ENCODE data around the gene OMD. TPM values are rescaled to one million over a fixed set of nuclear protein-coding genes. Genes with fewer than 3 reads are reported as not detected.
"Not testable (repeated sequence)": the region's sequence is repeated elsewhere in the genome, so short reads cannot be mapped to it uniquely, and the experiment has no call there.

The OMD gene
- total RNA-seq, 2 experiments from 2014 or later = not detected

- H3K79me2 ChIP-seq (ENCODE audit: insufficient read depth, low read depth, low read length) = no peaks in the 10 kb centered on the region
- ChIA-PET CTCF (ENCODE audit: unreplicated experiment) (no interaction called here), POLR2A (no interaction called here)
- no peak for DNase-seq (ENCODE audit: low spot score)
- no peak overlapping the region for H3K4me3 ChIP-seq (ENCODE audit: low read depth, low read length, poor library complexity, severe bottlenecking)
- intact Hi-C loops (cut with micrococcal nuclease; ENCODE audit: unreplicated experiment) = no loop called here
- no peaks in the 10 kb centered on the region for H3K4me1 ChIP-seq (ENCODE audit: insufficient read depth, low read length, poor library complexity, severe bottlenecking)
- no peaks in the 10 kb centered on the region for H3K36me3 ChIP-seq (ENCODE audit: insufficient read depth, low read length)
- no TSS peak for BruUV-seq (replicated peaks)
- no peak overlapping the region for H3K4me2 ChIP-seq (ENCODE audit: low read length)
- no peak for TF ChIP-seq EZH2phosphoT487 (IDR thresholded peaks at IDR 0.05; ENCODE audit: borderline replicate concordance, low read depth, low read length)
- no peak for TF ChIP-seq CTCF (conservative IDR thresholded peaks at IDR 0.05; ENCODE audit: low read length)
- no peak overlapping the region for H3K27ac ChIP-seq (ENCODE audit: low read depth, low read length, poor library complexity, severe bottlenecking)
- no peaks in the 10 kb centered on the region for H4K20me1 ChIP-seq (ENCODE audit: insufficient read depth, low read length)
- H3K9me3 ChIP-seq (ENCODE audit: low read length) = no peaks in the 10 kb centered on the region
- no peaks in the 10 kb centered on the region for H3K9me2 ChIP-seq (ENCODE audit: insufficient read depth, low read length)
- H2AFZ ChIP-seq (ENCODE audit: low read length) = no peak overlapping the region
Measured at GRCh38 chr9:92422611-92423338, 1.5 kb downstream of the OMD start.

GRCh38 chr9:92414566-92414965, 9.7 kb downstream of the OMD start:
- Histone ChIP-seq H3K27ac (ENCODE audit: low read depth, low read length, poor library complexity, severe bottlenecking) (no peak overlapping the region), H4K20me1 (ENCODE audit: insufficient read depth, low read length) (no peaks in the 10 kb centered on the region), H3K4me2 (ENCODE audit: low read length) (no peak overlapping the region), H3K9me2 (ENCODE audit: insufficient read depth, low read length) (no peaks in the 10 kb centered on the region), H3K36me3 (ENCODE audit: insufficient read depth, low read length) (no peaks in the 10 kb centered on the region), H3K4me3 (ENCODE audit: low read depth, low read length, poor library complexity, severe bottlenecking) (no peak overlapping the region), H3K4me1 (ENCODE audit: insufficient read depth, low read length, poor library complexity, severe bottlenecking) (peaks cover 6% of the 10 kb centered on the region), H3K79me2 (ENCODE audit: insufficient read depth, low read depth, low read length) (no peaks in the 10 kb centered on the region), H2AFZ (ENCODE audit: low read length) (no peak overlapping the region), H3K9me3 (ENCODE audit: low read length) (0 out of 2 replicates have a peak, but pooled peaks cover 4% of the 10 kb centered on the region)
- no peak for TF ChIP-seq EZH2phosphoT487 (IDR thresholded peaks at IDR 0.05; ENCODE audit: borderline replicate concordance, low read depth, low read length)
- no peak for TF ChIP-seq CTCF (conservative IDR thresholded peaks at IDR 0.05; ENCODE audit: low read length)
- no peak for DNase-seq (ENCODE audit: low spot score)
- intact Hi-C loops (cut with micrococcal nuclease; ENCODE audit: unreplicated experiment) = no loop called here
- ChIA-PET POLR2A (no interaction called here), CTCF (ENCODE audit: unreplicated experiment) (no interaction called here)
- BruUV-seq (replicated peaks) = no TSS peak

GRCh38 chr9:92411157-92411556, 13.1 kb downstream of the OMD start:
- H3K9me3 ChIP-seq (ENCODE audit: low read length); H3K79me2 ChIP-seq (ENCODE audit: insufficient read depth, low read depth, low read length); H3K9me2 ChIP-seq (ENCODE audit: insufficient read depth, low read length); H3K27ac ChIP-seq (ENCODE audit: low read depth, low read length, poor library complexity, severe bottlenecking); H3K36me3 ChIP-seq (ENCODE audit: insufficient read depth, low read length); H4K20me1 ChIP-seq (ENCODE audit: insufficient read depth, low read length); BruUV-seq (replicated peaks); H2AFZ ChIP-seq (ENCODE audit: low read length); H3K4me1 ChIP-seq (ENCODE audit: insufficient read depth, low read length, poor library complexity, severe bottlenecking); CTCF ChIA-PET (ENCODE audit: unreplicated experiment); H3K4me2 ChIP-seq (ENCODE audit: low read length); H3K4me3 ChIP-seq (ENCODE audit: low read depth, low read length, poor library complexity, severe bottlenecking); DNase-seq (ENCODE audit: low spot score); intact Hi-C loops (cut with micrococcal nuclease; ENCODE audit: unreplicated experiment): not testable (repeated sequence)
- POLR2A ChIA-PET = interaction anchor here (0.6 kb wide), 1 partner anchor 286 kb away, joined by 4 read pairs; no protein-coding TSS in a partner anchor

Measured in OCI-LY7 (cell line).